HepG2 (cell line): ENCODE data around the gene DNAJC7. TPM values are rescaled to one million over a fixed set of nuclear protein-coding genes. Genes with fewer than 3 reads are reported as not detected.

ENCODE experiments used
- BCL3 ChIP-seq: sonication (generic); formaldehyde crosslinking; IDR thresholded peaks from 2 replicates; pipeline ENCODE4 v1.5.1; 2020; ENCODE audit warnings: mild to moderate bottlenecking, missing genetic modification reagents, moderate library complexity
- DPF2 ChIP-seq: sonication (generic); formaldehyde crosslinking; IDR thresholded peaks from 2 replicates; pipeline ENCODE4 v1.4.0; 2020; ENCODE audit warnings: mild to moderate bottlenecking, low read depth, missing genetic modification reagents, borderline replicate concordance
- FOXK1 ChIP-seq: sonication (generic); formaldehyde crosslinking; IDR thresholded peaks from 2 replicates; pipeline ENCODE4 v1.4.0; 2020; ENCODE audit warnings: low read depth, missing genetic modification reagents, borderline replicate concordance
- FOXK2 ChIP-seq: fragments of 450-650 bp; IDR thresholded peaks from 2 replicates; pipeline ENCODE4 v1.6.1; 2016
- FOXP4 ChIP-seq: sonication (generic); formaldehyde crosslinking; IDR thresholded peaks from 2 replicates; pipeline ENCODE4 v1.4.0; 2020; ENCODE audit warnings: missing genetic modification reagents
- GPBP1L1 ChIP-seq: sonication (generic); formaldehyde crosslinking; IDR thresholded peaks from 2 replicates; pipeline ENCODE4 v1.5.0; 2020; ENCODE audit warnings: mild to moderate bottlenecking, missing genetic modification reagents
- HOXA5 ChIP-seq: sonication (generic); formaldehyde crosslinking; IDR thresholded peaks from 2 replicates; pipeline ENCODE4 v1.4.0; 2020; ENCODE audit warnings: missing genetic modification reagents
- LCORL ChIP-seq, 2 experiments: fragments of 450-650 bp in 1 of 2; sonication (generic) in 1 of 2; formaldehyde crosslinking in 1 of 2; IDR thresholded peaks; 2 replicates each; pipeline versions ENCODE4 v1.5.0 to v1.6.1; 2017 to 2020; ENCODE audit warnings: antibody characterized with exemption in 1 of 2, missing genetic modification reagents in 1 of 2
- MXD3 ChIP-seq: IDR thresholded peaks from 2 replicates; pipeline ENCODE4 v1.6.1; 2016; ENCODE audit warnings: mild to moderate bottlenecking, missing biosample characterization, missing genetic modification reagents
- MYNN ChIP-seq: sonication (generic); formaldehyde crosslinking; IDR thresholded peaks from 2 replicates; pipeline ENCODE4 v1.4.0; 2020; ENCODE audit warnings: mild to moderate bottlenecking, low read depth, missing genetic modification reagents
- PHF20 ChIP-seq: sonication (generic); formaldehyde crosslinking; IDR thresholded peaks from 2 replicates; pipeline ENCODE4 v1.5.0; 2020; ENCODE audit warnings: mild to moderate bottlenecking, missing genetic modification reagents
- RBM22 ChIP-seq: fragments of 200-400 bp; formaldehyde crosslinking; optimal IDR thresholded peaks from 2 replicates; pipeline ENCODE3; 2017; ENCODE audit warnings: mild to moderate bottlenecking, low read length, moderate library complexity
- SETDB1 ChIP-seq: sonication (generic); formaldehyde crosslinking; IDR thresholded peaks from 2 replicates; pipeline ENCODE4 v1.5.1; 2020; ENCODE audit warnings: missing genetic modification reagents, mild to moderate bottlenecking, borderline replicate concordance
- SMARCC2 ChIP-seq: fragments of 450-650 bp; IDR thresholded peaks from 2 replicates; pipeline ENCODE4 v1.6.1; 2017; ENCODE audit warnings: antibody characterized with exemption, mild to moderate bottlenecking
- SYNCRIP ChIP-seq: fragments of 200-400 bp; formaldehyde crosslinking; IDR thresholded peaks from 2 replicates; pipeline ENCODE4 v1.6.1; 2018; ENCODE audit warnings: mild to moderate bottlenecking, low read depth, low read length; ENCODE audit not compliant: insufficient read depth
- YEATS2 ChIP-seq: sonication (generic); formaldehyde crosslinking; IDR thresholded peaks from 2 replicates; pipeline ENCODE4 v1.4.0; 2020; ENCODE audit warnings: missing genetic modification reagents, borderline replicate concordance
- ZFP37 ChIP-seq: sonication (generic); formaldehyde crosslinking; IDR thresholded peaks from 2 replicates; pipeline ENCODE4 v1.4.0; 2020; ENCODE audit warnings: missing genetic modification reagents, borderline replicate concordance
- ZNF282 ChIP-seq: fragments of 450-650 bp; IDR thresholded peaks from 2 replicates; pipeline ENCODE4 v1.6.1; 2018; ENCODE audit not compliant: partially characterized antibody
- ZNF292 ChIP-seq: sonication (generic); formaldehyde crosslinking; IDR thresholded peaks from 2 replicates; pipeline ENCODE4 v1.8.1; 2022; ENCODE audit warnings: mild to moderate bottlenecking, low read depth, missing genetic modification reagents, borderline replicate concordance
- ZNF510 ChIP-seq: sonication (generic); formaldehyde crosslinking; IDR thresholded peaks from 2 replicates; pipeline ENCODE4 v1.4.0; 2020; ENCODE audit warnings: low read depth, mild to moderate bottlenecking, missing genetic modification reagents
- ZNF747 ChIP-seq: sonication (generic); formaldehyde crosslinking; IDR thresholded peaks from 2 replicates; pipeline ENCODE4 v1.8.1; 2023; ENCODE audit warnings: missing genetic modification reagents, mild to moderate bottlenecking, borderline replicate concordance
- polyA plus RNA-seq, 8 experiments: library from polyadenylated mRNA; depleted of rRNA in 3 of 8; stranded (reverse) in 7 of 8; unstranded in 1 of 8; fragments of >200 nt; fragmentation: Illumina TruSeq in 4 of 8; extraction: Trizol in 4 of 8; gene quantifications; 2 replicates each; pipeline versions ENCODE4 v1.2.1 to v1.2.3, GENCODE V29; 2011 to 2016; ENCODE audit warnings: low read depth in 4 of 8, missing spikeins in 1 of 8, mixed read lengths in 1 of 8; ENCODE audit not compliant: insufficient read depth in 1 of 8
- total RNA-seq, 5 experiments: library from RNA; depleted of rRNA; stranded (reverse); fragments of >200 nt; fragmentation: Illumina TruSeq; extraction: Trizol; gene quantifications; 2 replicates each; pipeline ENCODE4 v1.2.3, GENCODE V29; 2016; ENCODE audit warnings: low read depth in 1 of 5

Gene DNAJC7
- total and polyA plus RNA-seq, 2 of the 13 experiments (the other 11 are each of a cell fraction or from before 2014, with no cell fraction given) = 47.7 to 132 TPM

GRCh38 chr17:42019509-42020404, 2.5 kb upstream of the DNAJC7 start, which contains the start of gene NKIRAS2 (continued):
- peak; percentile 62 for TF ChIP-seq FOXP4 (CRISPR knock-in tag)
- TF ChIP-seq ZNF510 = 0 out of 2 replicates have a peak, but pooled peaks have one; percentile 41
- TF ChIP-seq YEATS2 (CRISPR knock-in tag) = peak; percentile 98
- no peak for TF ChIP-seq SMARCC2
- no peak for TF ChIP-seq ZNF282
- TF ChIP-seq ZNF292 (CRISPR knock-in tag) = peak; percentile 53; the same call in 1 of the 2 replicates
- TF ChIP-seq DPF2 (CRISPR knock-in tag) = 0 out of 2 replicates have a peak, but pooled peaks have one; percentile 11
- no peak for TF ChIP-seq MYNN (CRISPR knock-in tag)
- no peak for TF ChIP-seq SETDB1 (CRISPR knock-in tag)
- no peak for TF ChIP-seq FOXK2
- TF ChIP-seq LCORL (IDR thresholded peaks at IDR 0.05) = no peak
- peak; percentile 61 for TF ChIP-seq LCORL (CRISPR knock-in tag; IDR thresholded peaks at IDR 0.05)
- peak; percentile 73; the same call in 1 of the 2 replicates for TF ChIP-seq HOXA5 (CRISPR knock-in tag)
- TF ChIP-seq MXD3 = peak; percentile 74; the same call in 1 of the 2 replicates
- TF ChIP-seq FOXK1 = peak; percentile 91
- TF ChIP-seq GPBP1L1 (CRISPR knock-in tag) = no peak
- no peak for TF ChIP-seq RBM22
- TF ChIP-seq PHF20 = peak; percentile 98
- peak; percentile 98; the same call in 1 of the 2 replicates for TF ChIP-seq ZNF747 (CRISPR knock-in tag)
- TF ChIP-seq ZFP37 (CRISPR knock-in tag) = 0 out of 2 replicates have a peak, but pooled peaks have one; percentile 67
- TF ChIP-seq SYNCRIP = no peak
- TF ChIP-seq BCL3 (CRISPR knock-in tag) = no peak; the same call in 1 of the 2 replicates
